GM12891 (cell line): ENCODE results near the gene BCORL1.

Experiments
- POLR2A ChIP-seq: IDR thresholded peaks from 2 replicates; pipeline ENCODE4 v1.6.1; 2011; ENCODE audit warnings: low read depth, low read length, control low read depth
- POLR2AphosphoS5 ChIP-seq: IDR thresholded peaks from 2 replicates; pipeline ENCODE4 v1.6.1; 2011; ENCODE audit warnings: low read depth, low read length, control low read depth
- SPI1 ChIP-seq: IDR thresholded peaks from 2 replicates; pipeline ENCODE4 v1.6.1; 2011; ENCODE audit warnings: low read depth, low read length, control low read depth

GRCh38 chrX:129953334-129953648, 29.1 kb upstream of the BCORL1 start:
- TF ChIP-seq POLR2A (no peak), POLR2AphosphoS5 (no peak), SPI1 (no peak)
